ENCODE measurements around the gene FAM168A.

Gene FAM168A

GRCh38 chr11:73367482-73368024 lies 230.4 kb downstream of the FAM168A start:
- no peak for DNase-seq (ENCODE audit: low read depth in 3 of 3)

- no peak for DNase-seq (ENCODE audit: low read depth in 3 of 3)
Measured at GRCh38 chr11:73366953-73367352, 231.0 kb downstream of the FAM168A start.

- DNase-seq (ENCODE audit: low read depth in 3 of 3), result no peak
Measured at GRCh38 chr11:73366265-73366610, 231.7 kb downstream of the FAM168A start.

- DNase-seq (ENCODE audit: low read depth in 3 of 3), result no peak
Measured at GRCh38 chr11:73365352-73366264, 232.3 kb downstream of the FAM168A start.

GRCh38 chr11:73363147-73363546 lies 234.8 kb downstream of the FAM168A start:
- DNase-seq (ENCODE audit: low read depth in 3 of 3), result no peak

GRCh38 chr11:73361953-73362776 lies 235.7 kb downstream of the FAM168A start:
- no peak for DNase-seq (ENCODE audit: low read depth in 3 of 3)

GRCh38 chr11:73360743-73361369 lies 237.1 kb downstream of the FAM168A start:
- no peak for DNase-seq (ENCODE audit: low read depth in 3 of 3)

- no peak for DNase-seq (ENCODE audit: low read depth in 3 of 3)
Measured at GRCh38 chr11:73359930-73360742, 237.8 kb downstream of the FAM168A start.

GRCh38 chr11:73359341-73359740 lies 238.6 kb downstream of the FAM168A start:
- no peak for DNase-seq (ENCODE audit: low read depth in 3 of 3)

GRCh38 chr11:73358071-73358470 lies 239.8 kb downstream of the FAM168A start:
- DNase-seq (ENCODE audit: low read depth in 3 of 3), result no peak

- DNase-seq (ENCODE audit: low read depth in 3 of 3), result no peak
Measured at GRCh38 chr11:73356979-73357860, 240.7 kb downstream of the FAM168A start.

- DNase-seq (ENCODE audit: low read depth in 3 of 3), result no peak
Measured at GRCh38 chr11:73355109-73355508, 242.8 kb downstream of the FAM168A start.

- no peak for DNase-seq (ENCODE audit: low read depth in 3 of 3)
Measured at GRCh38 chr11:73353422-73353821, 244.5 kb downstream of the FAM168A start.

GRCh38 chr11:73350908-73351636 lies 246.8 kb downstream of the FAM168A start:
- peak; percentile 28 to 37 (median 29) for DNase-seq (ENCODE audit: low read depth in 3 of 3)

Data from stimulated activated CD4-positive, alpha-beta T cell treated with anti-CD3 and anti-CD28 coated beads, TNF-alpha, amount 100 ng/mL, for 4 hours (primary cell).